ENCODE results near the gene A3GALT2. TPM values are rescaled to one million over a fixed set of nuclear protein-coding genes. Genes with fewer than 3 reads are reported as not detected.

Gene A3GALT2
- total RNA-seq, 6 experiments from 2014 or later = not detected

- DNase-seq = no peak
- H3K36me3 Mint-ChIP-seq (ENCODE audit: low read depth) = peaks cover 22% of the 10 kb centered on the region
- no peaks in the 10 kb centered on the region for H3K9me3 Mint-ChIP-seq
- H3K27ac Mint-ChIP-seq = peak overlapping the region; percentile 83
- H3K4me1 Mint-ChIP-seq (ENCODE audit: low read depth) = peaks cover 37% of the 10 kb centered on the region
- TF ChIP-seq, protein P1, sequence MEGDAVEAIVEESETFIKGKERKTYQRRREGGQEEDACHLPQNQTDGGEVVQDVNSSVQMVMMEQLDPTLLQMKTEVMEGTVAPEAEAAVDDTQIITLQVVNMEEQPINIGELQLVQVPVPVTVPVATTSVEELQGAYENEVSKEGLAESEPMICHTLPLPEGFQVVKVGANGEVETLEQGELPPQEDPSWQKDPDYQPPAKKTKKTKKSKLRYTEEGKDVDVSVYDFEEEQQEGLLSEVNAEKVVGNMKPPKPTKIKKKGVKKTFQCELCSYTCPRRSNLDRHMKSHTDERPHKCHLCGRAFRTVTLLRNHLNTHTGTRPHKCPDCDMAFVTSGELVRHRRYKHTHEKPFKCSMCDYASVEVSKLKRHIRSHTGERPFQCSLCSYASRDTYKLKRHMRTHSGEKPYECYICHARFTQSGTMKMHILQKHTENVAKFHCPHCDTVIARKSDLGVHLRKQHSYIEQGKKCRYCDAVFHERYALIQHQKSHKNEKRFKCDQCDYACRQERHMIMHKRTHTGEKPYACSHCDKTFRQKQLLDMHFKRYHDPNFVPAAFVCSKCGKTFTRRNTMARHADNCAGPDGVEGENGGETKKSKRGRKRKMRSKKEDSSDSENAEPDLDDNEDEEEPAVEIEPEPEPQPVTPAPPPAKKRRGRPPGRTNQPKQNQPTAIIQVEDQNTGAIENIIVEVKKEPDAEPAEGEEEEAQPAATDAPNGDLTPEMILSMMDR (IDR thresholded peaks at IDR 0.05) = no peak
- H3K4me3 Mint-ChIP-seq = peak overlapping the region; percentile 89
- H3K27me3 Mint-ChIP-seq (ENCODE audit: insufficient read depth) = no peaks in the 10 kb centered on the region; the same call in 1 of the 2 replicates
Measured at GRCh38 chr1:33350611-33351280, 29.8 kb upstream of the A3GALT2 start.

DNA sequence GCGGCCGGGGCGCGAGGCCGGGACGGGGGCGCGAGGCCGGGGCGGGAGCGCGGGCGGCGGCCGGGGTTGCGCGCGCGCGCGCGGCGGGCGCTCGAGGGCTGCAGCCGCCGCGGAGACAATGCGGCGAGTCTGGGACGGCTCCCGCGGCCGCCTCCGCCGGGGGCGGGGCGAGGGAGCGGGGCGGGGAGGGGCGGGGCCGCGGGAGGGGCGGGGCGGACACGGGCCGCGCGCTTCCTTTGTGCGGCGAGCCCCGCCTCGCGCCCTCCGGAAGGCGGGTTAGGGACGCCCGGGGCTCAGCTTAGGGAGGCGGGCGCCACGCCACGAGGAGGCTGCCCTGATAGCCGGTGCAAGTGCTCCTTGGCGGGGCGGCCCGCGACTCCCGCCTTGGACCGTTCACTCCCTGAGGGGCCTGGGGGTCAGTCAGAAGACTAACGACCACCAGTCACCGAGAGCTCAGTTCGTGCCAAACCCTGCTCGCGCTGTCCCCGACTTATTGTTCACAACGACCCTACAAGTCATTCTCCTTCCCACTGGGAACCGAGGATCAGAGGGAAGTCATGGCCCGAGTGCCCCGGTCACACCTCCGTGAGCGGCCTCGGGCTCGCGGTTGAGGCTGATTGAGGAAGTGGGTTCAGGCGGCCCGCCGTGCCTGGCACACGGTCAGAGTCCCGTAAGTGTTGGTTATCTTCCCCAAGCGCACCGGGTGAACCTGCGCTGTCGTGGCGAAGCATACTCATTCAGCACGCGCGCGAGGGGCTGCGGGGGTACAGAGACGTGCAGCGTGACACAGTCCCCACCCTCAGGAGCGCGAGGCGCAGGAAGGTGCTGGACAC, 29.1 kb upstream of the A3GALT2 start:
- TF ChIP-seq, protein P1 (IDR thresholded peaks at IDR 0.05) = no peak
- H3K4me3 Mint-ChIP-seq = peak overlapping the region; percentile 89
- H3K36me3 Mint-ChIP-seq (ENCODE audit: low read depth) = peaks cover 26% of the 10 kb centered on the region
- no peaks in the 10 kb centered on the region; the same call in 1 of the 2 replicates for H3K27me3 Mint-ChIP-seq (ENCODE audit: insufficient read depth)
- no peaks in the 10 kb centered on the region for H3K9me3 Mint-ChIP-seq
- H3K4me1 Mint-ChIP-seq (ENCODE audit: low read depth) = peaks cover 44% of the 10 kb centered on the region
- DNase-seq = peak; percentile 54
- H3K27ac Mint-ChIP-seq = peak overlapping the region; percentile 83

- no peaks in the 10 kb centered on the region; the same call in 1 of the 2 replicates for H3K27me3 Mint-ChIP-seq (ENCODE audit: insufficient read depth)
- H3K9me3 Mint-ChIP-seq = no peaks in the 10 kb centered on the region
- H3K27ac Mint-ChIP-seq = peak overlapping the region; percentile 96
- H3K4me3 Mint-ChIP-seq = peak overlapping the region; percentile 93
- H3K36me3 Mint-ChIP-seq (ENCODE audit: low read depth) = peaks cover 31% of the 10 kb centered on the region
- TF ChIP-seq, protein P1 (IDR thresholded peaks at IDR 0.05) = no peak
- peaks cover 52% of the 10 kb centered on the region for H3K4me1 Mint-ChIP-seq (ENCODE audit: low read depth)
- no peak for DNase-seq
Measured at GRCh38 chr1:33349081-33349759, 28.3 kb upstream of the A3GALT2 start.

DNA sequence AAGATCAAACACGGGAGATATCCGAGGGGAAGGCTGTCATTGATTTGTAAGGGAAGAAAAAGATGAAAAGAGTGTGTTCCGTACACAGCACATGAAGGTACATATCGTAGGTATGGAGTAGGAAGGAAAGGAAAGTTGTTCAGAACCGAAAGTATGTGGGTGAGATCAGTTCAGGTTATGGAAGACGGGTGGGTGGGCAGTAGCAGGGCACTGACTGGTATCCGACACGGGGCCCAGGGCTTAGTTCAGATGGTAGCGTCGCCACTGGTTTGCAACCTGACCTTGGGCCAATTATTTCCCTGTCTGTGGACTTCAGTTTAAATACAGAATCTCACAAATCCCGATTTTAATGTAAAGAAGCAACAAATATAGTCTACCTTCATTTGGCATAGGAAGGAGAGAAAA, 27.8 kb upstream of the A3GALT2 start:
- peak overlapping the region; percentile 93 for H3K4me3 Mint-ChIP-seq
- DNase-seq = no peak
- peaks cover 36% of the 10 kb centered on the region for H3K36me3 Mint-ChIP-seq (ENCODE audit: low read depth)
- H3K27ac Mint-ChIP-seq = peak overlapping the region; percentile 96
- H3K4me1 Mint-ChIP-seq (ENCODE audit: low read depth) = peaks cover 57% of the 10 kb centered on the region
- H3K27me3 Mint-ChIP-seq (ENCODE audit: insufficient read depth) = no peaks in the 10 kb centered on the region; the same call in 1 of the 2 replicates
- H3K9me3 Mint-ChIP-seq = no peaks in the 10 kb centered on the region
- TF ChIP-seq, protein P1 (IDR thresholded peaks at IDR 0.05) = no peak

- DNase-seq = no peak
- Mint-ChIP-seq H3K9me3 (no peaks in the 10 kb centered on the region), H3K4me1 (ENCODE audit: low read depth) (peaks cover 62% of the 10 kb centered on the region), H3K36me3 (ENCODE audit: low read depth) (peaks cover 40% of the 10 kb centered on the region), H3K4me3 (peak overlapping the region; percentile 93), H3K27me3 (ENCODE audit: insufficient read depth) (no peaks in the 10 kb centered on the region), H3K27ac (peak overlapping the region; percentile 96)
- TF ChIP-seq, protein P1 (IDR thresholded peaks at IDR 0.05) = no peak
Measured at GRCh38 chr1:33348194-33348593, 27.3 kb upstream of the A3GALT2 start.
